Measurements from ENCODE around the gene JUNB.

DNA sequence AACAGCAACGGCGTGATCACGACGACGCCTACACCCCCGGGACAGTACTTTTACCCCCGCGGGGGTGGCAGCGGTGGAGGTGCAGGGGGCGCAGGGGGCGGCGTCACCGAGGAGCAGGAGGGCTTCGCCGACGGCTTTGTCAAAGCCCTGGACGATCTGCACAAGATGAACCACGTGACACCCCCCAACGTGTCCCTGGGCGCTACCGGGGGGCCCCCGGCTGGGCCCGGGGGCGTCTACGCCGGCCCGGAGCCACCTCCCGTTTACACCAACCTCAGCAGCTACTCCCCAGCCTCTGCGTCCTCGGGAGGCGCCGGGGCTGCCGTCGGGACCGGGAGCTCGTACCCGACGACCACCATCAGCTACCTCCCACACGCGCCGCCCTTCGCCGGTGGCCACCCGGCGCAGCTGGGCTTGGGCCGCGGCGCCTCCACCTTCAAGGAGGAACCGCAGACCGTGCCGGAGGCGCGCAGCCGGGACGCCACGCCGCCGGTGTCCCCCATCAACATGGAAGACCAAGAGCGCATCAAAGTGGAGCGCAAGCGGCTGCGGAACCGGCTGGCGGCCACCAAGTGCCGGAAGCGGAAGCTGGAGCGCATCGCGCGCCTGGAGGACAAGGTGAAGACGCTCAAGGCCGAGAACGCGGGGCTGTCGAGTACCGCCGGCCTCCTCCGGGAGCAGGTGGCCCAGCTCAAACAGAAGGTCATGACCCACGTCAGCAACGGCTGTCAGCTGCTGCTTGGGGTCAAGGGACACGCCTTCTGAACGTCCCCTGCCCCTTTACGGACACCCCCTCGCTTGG is 966 bp downstream of the JUNB start:
- no peak for TF ChIP-seq GATA2 (IDR thresholded peaks at IDR 0.05; ENCODE audit: low read depth, low read length)
- TF ChIP-seq GATA3 (IDR thresholded peaks at IDR 0.05; ENCODE audit: low read depth, low read length), result no peak

Data from SH-SY5Y (cell line).